HG03521 (cell line): Measurements from ENCODE around the gene RAB35.

Source experiments
- ATAC-seq: cut with Tn5 transposase; IDR thresholded peaks from one replicate; pipeline ENCODE4 v1.9.1; 2021; ENCODE audit warnings: mild to moderate bottlenecking, moderate library complexity; ENCODE audit not compliant: unreplicated experiment

RAB35 gene

GRCh38 chr12:120109570-120110267 lies 6.8 kb downstream of the RAB35 start:
- ATAC-seq: no peak

GRCh38 chr12:120106151-120106550 lies 10.4 kb downstream of the RAB35 start:
- ATAC-seq: no peak

- ATAC-seq: no peak
These were observed 13.2 kb downstream of the RAB35 start for GRCh38 chr12:120103371-120103770.

DNA sequence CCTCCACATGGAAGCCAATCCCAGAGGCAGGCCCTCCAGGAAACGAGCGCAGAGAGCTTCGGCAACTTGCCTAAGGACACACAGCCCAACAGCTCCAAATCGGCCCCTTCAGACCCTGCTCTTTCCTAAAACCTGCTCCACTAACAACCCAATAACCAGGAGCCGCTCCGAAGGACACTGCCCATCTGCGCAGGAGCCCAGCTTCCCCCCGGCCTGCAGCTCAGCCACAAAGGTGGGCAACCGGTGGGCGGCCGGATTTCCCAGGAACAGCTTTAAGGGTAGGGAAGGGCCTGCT lies 13.6 kb downstream of the RAB35 start:
- ATAC-seq: no peak

GRCh38 chr12:120102189-120103043 lies 14.1 kb downstream of the RAB35 start:
- no peak for ATAC-seq

- ATAC-seq: no peak
These were observed 14.9 kb downstream of the RAB35 start for GRCh38 chr12:120101617-120102016.

- no peak for ATAC-seq
These were observed 15.4 kb downstream of the RAB35 start for GRCh38 chr12:120101182-120101581.

DNA sequence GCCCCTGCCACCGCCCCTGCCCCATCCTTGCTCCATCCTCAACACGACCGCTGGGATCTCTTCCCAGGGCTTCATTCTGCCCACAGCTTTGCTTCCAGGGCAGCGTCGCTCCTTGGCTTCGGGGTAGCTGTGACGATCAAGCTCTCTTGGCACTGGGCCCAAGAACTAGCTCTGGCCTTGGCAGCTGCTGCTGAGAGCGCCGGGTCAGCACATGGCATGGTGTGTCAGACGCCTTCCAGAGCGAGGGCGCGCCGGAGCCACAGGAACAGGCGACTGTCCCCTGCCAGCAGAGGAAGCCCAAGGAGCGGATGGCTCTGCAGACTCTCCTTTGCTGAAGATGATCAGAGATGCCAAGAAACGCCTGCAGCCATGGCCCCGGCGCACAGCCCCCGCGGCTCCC lies 15.9 kb downstream of the RAB35 start:
- ATAC-seq: no peak

DNA sequence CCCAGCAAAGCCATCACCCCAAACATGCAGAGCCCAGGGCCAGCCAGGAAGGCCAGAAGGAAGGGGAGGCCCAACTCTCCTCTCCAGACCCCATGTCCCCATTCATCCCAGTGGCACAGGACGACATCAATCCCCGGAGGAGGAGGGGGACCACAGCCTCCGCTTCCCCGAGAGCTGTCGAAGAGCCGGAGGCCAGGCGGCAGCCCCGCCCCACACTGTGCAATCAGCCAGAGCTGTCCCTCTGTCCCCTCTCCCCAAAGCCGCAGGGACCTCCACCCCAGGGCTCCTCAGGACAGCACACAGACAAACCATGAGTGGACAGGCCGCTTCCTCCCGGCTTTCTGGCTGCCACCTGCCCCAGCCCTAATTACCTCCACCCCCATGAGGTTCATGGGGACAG lies 16.8 kb downstream of the RAB35 start:
- no peak for ATAC-seq

GRCh38 chr12:120098756-120099470 lies 17.6 kb downstream of the RAB35 start:
- ATAC-seq: no peak

- ATAC-seq: no peak
These were observed 19.8 kb downstream of the RAB35 start for GRCh38 chr12:120096671-120097202.

GRCh38 chr12:120095736-120096135 lies 20.8 kb downstream of the RAB35 start:
- ATAC-seq: no peak

- no peak for ATAC-seq
These were observed 21.2 kb downstream of the RAB35 start for GRCh38 chr12:120095331-120095730.

GRCh38 chr12:120094485-120094884 lies 22.1 kb downstream of the RAB35 start:
- ATAC-seq: no peak

- no peak for ATAC-seq
These were observed 22.8 kb downstream of the RAB35 start for GRCh38 chr12:120093592-120094355.

GRCh38 chr12:120093336-120093591 lies 23.3 kb downstream of the RAB35 start:
- ATAC-seq: no peak

DNA sequence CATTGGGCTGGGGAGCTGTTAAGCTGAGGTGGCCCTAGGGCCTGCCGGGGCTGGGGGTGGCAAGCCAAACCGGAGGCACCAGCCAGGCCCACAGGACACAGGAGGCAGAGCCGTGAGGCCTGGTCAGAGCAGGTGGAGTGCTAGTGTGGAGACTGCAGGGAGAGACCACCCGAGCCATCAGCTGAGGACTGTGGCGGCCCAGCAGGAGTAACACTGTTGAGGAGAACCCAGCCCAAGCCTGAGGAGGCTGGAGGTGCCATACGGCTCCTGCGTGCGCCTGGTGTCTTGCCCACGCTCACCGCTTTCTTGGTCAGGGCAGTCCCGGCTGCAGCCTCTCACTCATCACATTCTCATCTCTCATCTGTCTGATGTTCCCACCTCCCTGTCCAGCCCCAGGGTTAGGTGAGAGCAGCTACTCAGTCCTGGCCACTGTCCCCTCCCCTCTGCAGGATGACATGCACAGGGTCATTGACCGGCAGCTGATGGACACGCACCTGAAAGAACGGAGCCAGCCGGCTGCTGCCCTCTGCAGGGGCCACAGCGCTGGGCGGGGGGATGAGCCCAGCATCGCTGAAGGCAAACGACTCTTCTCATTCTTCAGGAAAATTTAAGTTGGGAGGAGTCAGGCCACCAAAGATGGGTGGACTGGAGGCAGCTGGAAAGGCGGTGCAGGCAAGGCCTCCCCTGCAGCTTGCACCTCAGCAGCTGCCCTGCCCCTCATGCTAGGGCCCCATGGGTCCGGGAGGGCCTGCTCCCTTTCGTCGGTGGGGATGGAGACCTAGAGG lies 23.8 kb downstream of the RAB35 start:
- no peak for ATAC-seq

DNA sequence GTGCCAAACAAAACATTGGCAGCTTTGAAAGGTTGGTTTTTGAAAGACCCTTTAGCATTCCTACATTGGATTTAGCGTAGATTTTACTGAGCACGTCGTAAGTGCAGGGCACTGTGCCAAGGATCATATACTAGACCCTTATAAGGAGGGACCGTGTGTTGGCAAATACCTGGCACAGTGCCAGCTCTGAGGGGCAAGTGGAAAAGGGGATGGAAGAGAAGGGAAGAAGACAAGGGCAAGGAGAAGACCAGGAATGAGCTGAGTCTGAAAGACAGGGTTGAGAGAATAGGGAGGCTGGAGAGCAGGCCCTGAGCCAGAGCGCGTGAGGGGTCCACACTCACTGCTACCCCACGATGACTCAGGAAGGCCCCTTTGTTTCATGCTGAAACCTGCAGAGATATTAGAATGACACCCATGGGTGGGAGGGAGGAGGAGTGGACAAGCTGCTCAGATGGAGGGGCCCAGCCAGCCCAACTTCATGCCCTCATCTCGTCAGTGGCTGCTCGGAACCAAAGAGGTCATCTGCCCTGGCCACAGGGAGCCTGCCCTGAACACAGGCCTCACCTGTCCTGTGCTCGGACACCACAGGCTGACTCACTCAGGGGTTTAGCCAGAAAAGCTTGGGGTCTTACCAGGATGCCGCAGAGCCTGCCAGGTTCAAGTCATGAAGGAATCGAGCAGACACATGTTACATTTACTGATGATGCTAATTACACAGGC lies 25.0 kb downstream of the RAB35 start:
- no peak for ATAC-seq

- no peak for ATAC-seq
These were observed 25.8 kb downstream of the RAB35 start for GRCh38 chr12:120090626-120091295.
